Sigmoid colon (tissue), 7 donors: ENCODE measurements around the gene KIF13A. TPM values are rescaled to one million over a fixed set of nuclear protein-coding genes. Genes with fewer than 3 reads are reported as not detected.
"Not testable (repeated sequence)": the region's sequence is repeated elsewhere in the genome, so short reads cannot be mapped to it uniquely, and the experiment has no call there.

Experiments
- DNase-seq: peaks from one replicate; pipeline ENCODE4 v3.0.0-alpha.2; 2019
- H3K27ac ChIP-seq, 4 donors: fragments of 200-600 bp; sonication (generic); one replicate each; pipeline ENCODE4 v1.5.1; 2016 to 2019; ENCODE audit warnings: mild to moderate bottlenecking in 1 of 4
- H3K27me3 ChIP-seq, 3 donors: fragments of 200-600 bp; sonication (generic); one replicate each; pipeline ENCODE4 v1.5.1; 2019; ENCODE audit warnings: mild to moderate bottlenecking in 1 of 3
- H3K36me3 ChIP-seq, 4 donors: fragments of 200-600 bp; sonication (generic); one replicate each; pipeline ENCODE4 v1.5.1; 2016 to 2019
- H3K4me1 ChIP-seq, 4 donors: fragments of 200-600 bp; sonication (generic); one replicate each; pipeline ENCODE4 v1.5.1; 2017 to 2019
- H3K4me3 ChIP-seq, 4 donors: fragments of 200-600 bp; sonication (generic); one replicate each; pipeline ENCODE4 v1.5.1; 2017 to 2019; ENCODE audit warnings: mild to moderate bottlenecking in 2 of 4, moderate library complexity in 1 of 4
- H3K9me3 ChIP-seq, 4 donors: fragments of 200-600 bp in 3 of 4; sonication (generic) in 3 of 4; one replicate each; pipeline versions ENCODE4 v1.5.1 to v1.6.1; 2013 to 2019
- EP300 ChIP-seq, 4 donors: sonication (generic); formaldehyde crosslinking; IDR thresholded peaks; one replicate each; pipeline ENCODE4 v1.6.1; 2017; ENCODE audit warnings: antibody characterized with exemption in 4 of 4
- POLR2A ChIP-seq, 2 donors: fragments of 450-650 bp; IDR thresholded peaks; one replicate each; pipeline ENCODE4 v1.6.1; 2016; ENCODE audit warnings: antibody characterized with exemption in 2 of 2, mild to moderate bottlenecking in 2 of 2, moderate library complexity in 2 of 2
- POLR2AphosphoS5 ChIP-seq, 4 donors: sonication (generic); formaldehyde crosslinking; IDR thresholded peaks; one replicate each; pipeline ENCODE4 v1.6.1; 2017; ENCODE audit warnings: antibody characterized with exemption in 4 of 4
- WGBS, 2 donors: extraction: QIAGEN DNeasy Blood & Tissue Kit; methylation state at CpG; one replicate each; pipeline ENCODE4 v1.1.7; 2013; 5-methylcytosine and 5-hydroxymethylcytosine counted together
- intact Hi-C: fragments of 100-400 bp; cut with DNase I; formaldehyde crosslinking; loops from one replicate; pipeline ENCODE4 v1.15.1; 2023
- polyA plus RNA-seq, 3 donors: library from polyadenylated mRNA; stranded (reverse); fragments of 200-250 nt; gene quantifications; one replicate each; pipeline ENCODE4 v1.2.3, GENCODE V29; 2013
- total RNA-seq, 4 donors: library from RNA; depleted of rRNA; stranded (reverse); fragments of >200 nt; gene quantifications; one replicate each; pipeline ENCODE4 v1.1.0, GENCODE V29; 2016
- TF ChIP-seq, protein P1 (sequence below), 4 experiments: fragments of 450-650 bp in 3 of 4; fragments of 200-600 bp in 1 of 4; IDR thresholded peaks; one replicate each; pipeline ENCODE4 v1.5.1; 2016 to 2019; ENCODE audit warnings: antibody characterized with exemption in 4 of 4, mild to moderate bottlenecking in 3 of 4, moderate library complexity in 2 of 4
- donor health status: healthy with polysubstance abuse.
- donor health status: Bipolar disorder and iron deficiency.
- donor health status: healthy.

KIF13A gene
- total and polyA plus RNA-seq, 7 donors: 18.5 to 73.8 (median 55.3) TPM

DNA sequence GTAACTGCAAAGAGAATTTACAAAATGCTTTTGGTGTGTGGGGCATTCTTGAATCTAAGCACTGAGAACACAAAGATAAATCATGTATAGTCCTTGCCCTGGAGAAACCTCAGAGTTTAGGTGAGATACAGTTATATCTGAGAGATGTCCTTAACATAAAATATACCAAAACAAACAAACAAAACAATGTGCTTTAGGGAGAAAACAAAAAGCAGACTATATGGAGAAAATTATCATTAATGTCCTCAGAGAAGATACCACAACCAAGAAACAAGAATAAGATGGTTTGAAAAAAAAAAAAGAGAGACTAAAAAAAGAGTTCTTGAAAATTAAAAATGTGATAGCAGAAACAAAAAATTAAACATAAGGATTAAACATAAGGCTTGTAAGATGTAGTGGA lies 8.0 kb downstream of the KIF13A start:
- no peak for TF ChIP-seq POLR2AphosphoS5 (IDR thresholded peaks at IDR 0.05)
- no peak for TF ChIP-seq POLR2A (IDR thresholded peaks at IDR 0.05)
- TF ChIP-seq, protein P1, sequence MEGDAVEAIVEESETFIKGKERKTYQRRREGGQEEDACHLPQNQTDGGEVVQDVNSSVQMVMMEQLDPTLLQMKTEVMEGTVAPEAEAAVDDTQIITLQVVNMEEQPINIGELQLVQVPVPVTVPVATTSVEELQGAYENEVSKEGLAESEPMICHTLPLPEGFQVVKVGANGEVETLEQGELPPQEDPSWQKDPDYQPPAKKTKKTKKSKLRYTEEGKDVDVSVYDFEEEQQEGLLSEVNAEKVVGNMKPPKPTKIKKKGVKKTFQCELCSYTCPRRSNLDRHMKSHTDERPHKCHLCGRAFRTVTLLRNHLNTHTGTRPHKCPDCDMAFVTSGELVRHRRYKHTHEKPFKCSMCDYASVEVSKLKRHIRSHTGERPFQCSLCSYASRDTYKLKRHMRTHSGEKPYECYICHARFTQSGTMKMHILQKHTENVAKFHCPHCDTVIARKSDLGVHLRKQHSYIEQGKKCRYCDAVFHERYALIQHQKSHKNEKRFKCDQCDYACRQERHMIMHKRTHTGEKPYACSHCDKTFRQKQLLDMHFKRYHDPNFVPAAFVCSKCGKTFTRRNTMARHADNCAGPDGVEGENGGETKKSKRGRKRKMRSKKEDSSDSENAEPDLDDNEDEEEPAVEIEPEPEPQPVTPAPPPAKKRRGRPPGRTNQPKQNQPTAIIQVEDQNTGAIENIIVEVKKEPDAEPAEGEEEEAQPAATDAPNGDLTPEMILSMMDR (IDR thresholded peaks at IDR 0.05): no peak
- no peak for TF ChIP-seq EP300 (IDR thresholded peaks at IDR 0.05)
- no peaks in the 10 kb centered on the region for H3K27me3 ChIP-seq
- no peak for DNase-seq
- peaks cover 0 to 5% (median 0%) of the 10 kb centered on the region in 4 donors for H3K36me3 ChIP-seq
- intact Hi-C loops: no loop called here
- peaks cover 0 to 26% (median 20%) of the 10 kb centered on the region in 4 donors for H3K4me1 ChIP-seq
- no peaks in the 10 kb centered on the region for H3K9me3 ChIP-seq
- peak overlapping the region in 1 of 4 donors; percentile 21 for H3K27ac ChIP-seq
- H3K4me3 ChIP-seq: no peak overlapping the region

DNA sequence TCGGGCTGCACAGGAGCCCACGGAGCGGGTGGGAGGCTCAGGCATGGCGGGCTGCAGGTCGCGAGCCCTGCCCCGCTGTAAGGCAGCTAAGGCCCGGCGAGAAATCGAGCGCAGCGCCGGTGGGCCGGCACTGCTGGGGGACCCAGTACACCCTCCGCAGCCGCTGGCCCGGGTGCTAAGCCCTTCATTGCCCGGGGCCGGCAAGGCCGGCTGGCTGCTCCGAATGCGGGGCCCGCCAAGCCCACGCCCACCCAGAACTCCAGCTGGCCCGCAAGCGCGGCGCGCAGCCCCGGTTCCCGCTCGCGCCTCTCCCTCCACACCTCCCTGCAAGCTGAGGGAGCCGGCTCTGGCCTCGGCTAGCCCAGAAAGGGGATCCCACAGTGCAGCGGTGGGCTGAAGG lies 11.2 kb downstream of the KIF13A start:
- H3K27ac ChIP-seq, H3K9me3 ChIP-seq, H3K27me3 ChIP-seq, intact Hi-C loops, H3K36me3 ChIP-seq, H3K4me3 ChIP-seq, DNase-seq: not testable (repeated sequence)
- 97% methylated on average over 36 of the region's 36 CpGs for WGBS, 2 donors
- peaks cover 0 to 47% (median 38%) of the 10 kb centered on the region in 4 donors for H3K4me1 ChIP-seq

DNA sequence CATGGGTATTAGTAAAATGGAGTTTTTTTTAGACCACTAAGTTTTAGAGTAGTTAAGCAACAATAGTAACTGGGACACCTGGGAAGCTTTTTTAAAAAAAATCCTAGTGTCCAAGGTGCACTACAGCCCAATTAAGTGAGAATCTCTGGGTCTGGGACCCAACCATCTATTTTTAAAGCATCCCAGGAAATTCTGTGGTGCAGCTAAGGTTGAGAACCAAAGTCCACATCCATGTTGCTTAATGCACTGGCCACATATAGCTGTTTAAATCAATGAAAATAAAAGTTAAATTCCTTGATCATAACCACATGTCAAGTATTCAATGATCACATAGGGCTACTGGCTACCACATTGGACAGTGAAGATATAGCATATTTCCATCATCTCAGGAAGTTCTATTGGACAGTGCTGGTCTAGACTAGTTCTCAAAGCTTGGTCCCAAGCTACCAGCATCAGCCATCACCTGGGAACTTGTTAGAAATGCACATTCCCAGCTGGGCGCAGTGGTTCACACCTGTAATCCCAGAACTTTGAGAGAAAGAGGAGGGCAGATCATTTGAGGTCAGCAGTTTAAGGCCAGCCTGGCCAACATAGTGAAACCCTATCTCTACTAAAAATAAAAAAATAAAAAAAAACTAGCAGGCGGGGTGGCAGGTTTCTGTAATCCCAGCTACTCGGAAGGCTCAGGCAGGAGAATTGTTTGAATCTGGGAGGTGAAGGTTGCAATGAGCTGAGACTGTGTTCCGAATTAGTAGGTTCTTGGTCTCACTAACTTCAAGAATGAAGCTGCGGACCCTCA lies 12.7 kb downstream of the KIF13A start:
- Histone ChIP-seq H3K9me3 (no peaks in the 10 kb centered on the region), H3K27me3 (no peaks in the 10 kb centered on the region), H3K4me1 (peaks cover 0 to 39% (median 35%) of the 10 kb centered on the region in 4 donors), H3K27ac (no peak overlapping the region), H3K4me3 (no peak overlapping the region), H3K36me3 (no peaks in the 10 kb centered on the region)
- TF ChIP-seq EP300 (IDR thresholded peaks at IDR 0.05): no peak
- TF ChIP-seq POLR2A (IDR thresholded peaks at IDR 0.05): no peak
- TF ChIP-seq POLR2AphosphoS5 (IDR thresholded peaks at IDR 0.05): no peak
- TF ChIP-seq, protein P1 (IDR thresholded peaks at IDR 0.05): no peak
- WGBS, 2 donors: 96 to 98% methylated on average over 5 of the region's 5 CpGs
- intact Hi-C loops: no loop called here
- no peak for DNase-seq

DNA sequence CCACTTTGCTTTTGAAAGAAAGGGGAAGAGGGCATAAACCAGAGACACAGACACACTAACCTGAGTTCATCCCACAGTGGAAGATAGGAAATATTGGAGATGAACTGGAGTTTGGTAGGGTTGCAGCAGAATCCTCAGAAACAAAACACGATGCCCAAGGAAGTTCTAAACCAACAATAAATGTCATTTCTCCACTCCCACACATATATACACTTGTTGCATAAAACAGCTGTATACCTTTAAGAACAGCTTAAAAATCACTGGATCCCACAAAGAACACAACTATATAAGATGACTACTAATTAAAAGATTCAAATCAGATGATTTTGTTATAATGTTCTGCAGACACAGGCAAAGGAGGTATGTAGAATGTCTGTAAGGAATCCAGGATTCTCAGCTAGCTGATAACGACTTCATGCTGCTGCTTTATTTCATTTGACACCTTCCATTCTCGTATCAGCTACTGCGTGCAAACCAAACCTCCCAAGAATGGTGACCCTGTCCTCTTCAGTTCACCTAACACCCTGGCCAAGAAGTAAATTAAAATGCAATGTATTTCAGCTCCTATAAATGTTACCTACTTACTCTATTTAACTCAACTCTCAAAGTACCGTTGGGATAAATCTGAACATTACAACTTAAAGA lies 14.3 kb downstream of the KIF13A start:
- no peaks in the 10 kb centered on the region for H3K9me3 ChIP-seq
- no peak overlapping the region for H3K4me3 ChIP-seq
- DNase-seq: no peak
- peak overlapping the region; percentile 41 to 74 (median 64) for H3K27ac ChIP-seq
- intact Hi-C loops: no loop called here
- no peaks in the 10 kb centered on the region for H3K27me3 ChIP-seq
- H3K4me1 ChIP-seq: peaks cover 0 to 51% (median 45%) of the 10 kb centered on the region in 4 donors
- 71 to 75% methylated on average over 5 of the region's 5 CpGs for WGBS, 2 donors
- TF ChIP-seq EP300 (IDR thresholded peaks at IDR 0.05) (no peak), POLR2A (IDR thresholded peaks at IDR 0.05) (no peak), POLR2AphosphoS5 (IDR thresholded peaks at IDR 0.05) (no peak)
- TF ChIP-seq, protein P1 (IDR thresholded peaks at IDR 0.05): no peak
- H3K36me3 ChIP-seq: no peaks in the 10 kb centered on the region
